Fibroblast of the conjunctiva (primary cell): ENCODE results near the gene RAB20.
"Not testable (repeated sequence)": the region's sequence is repeated elsewhere in the genome, so short reads cannot be mapped to it uniquely, and the experiment has no call there.

Experiments used
- DNase-seq: peaks from one replicate; pipeline ENCODE4 v3.0.0-alpha.2; 2010; ENCODE audit warnings: low read depth

Gene RAB20

GRCh38 chr13:110554946-110555345, 6.6 kb downstream of the RAB20 start:
- DNase-seq, result no peak

GRCh38 chr13:110554227-110554836, 7.2 kb downstream of the RAB20 start:
- DNase-seq, result no peak

- no peak for DNase-seq
Measured at GRCh38 chr13:110553417-110553816, 8.1 kb downstream of the RAB20 start.

GRCh38 chr13:110552767-110553166, 8.8 kb downstream of the RAB20 start:
- DNase-seq, result no peak

- no peak for DNase-seq
Measured at GRCh38 chr13:110551284-110551683, 10.2 kb downstream of the RAB20 start.

- DNase-seq, result no peak
Measured at GRCh38 chr13:110549795-110550160, 11.7 kb downstream of the RAB20 start.

GRCh38 chr13:110548891-110549794, 12.4 kb downstream of the RAB20 start:
- no peak for DNase-seq

GRCh38 chr13:110546926-110547325, 14.6 kb downstream of the RAB20 start:
- DNase-seq, result peak; percentile 87

- no peak for DNase-seq
Measured at GRCh38 chr13:110546378-110546777, 15.1 kb downstream of the RAB20 start.

- no peak for DNase-seq
Measured at GRCh38 chr13:110542169-110542796, 19.2 kb downstream of the RAB20 start.

GRCh38 chr13:110541526-110541920, 20.0 kb downstream of the RAB20 start:
- DNase-seq, result no peak

GRCh38 chr13:110540871-110541525, 20.5 kb downstream of the RAB20 start:
- DNase-seq, result no peak

GRCh38 chr13:110539894-110540293, 21.6 kb downstream of the RAB20 start:
- no peak for DNase-seq

- no peak for DNase-seq
Measured at GRCh38 chr13:110538632-110539031, 22.9 kb downstream of the RAB20 start.

GRCh38 chr13:110536006-110536693, 25.4 kb downstream of the RAB20 start:
- no peak for DNase-seq

- no peak for DNase-seq
Measured at GRCh38 chr13:110535526-110535925, 26.0 kb downstream of the RAB20 start.

- DNase-seq, result no peak
Measured at GRCh38 chr13:110533771-110534670, 27.5 kb downstream of the RAB20 start.

GRCh38 chr13:110532258-110532657, 29.3 kb downstream of the RAB20 start:
- not testable (repeated sequence) for DNase-seq

- no peak for DNase-seq
Measured at GRCh38 chr13:110531671-110532083, 29.8 kb downstream of the RAB20 start.

GRCh38 chr13:110531100-110531499, 30.4 kb downstream of the RAB20 start:
- DNase-seq, result no peak
